ENCODE measurements around the gene TBC1D17.
A peak's percentile ranks its signal among the peaks of the same experiment; 100 is the strongest.

TBC1D17 gene

GRCh38 chr19:49879243-49879963 is 1.9 kb downstream of the TBC1D17 start:
- DNase-seq, result no peak

- DNase-seq, result no peak
These were observed 2.8 kb downstream of the TBC1D17 start for GRCh38 chr19:49880162-49880869.

- DNase-seq, result no peak
These were observed 3.7 kb downstream of the TBC1D17 start for GRCh38 chr19:49881186-49881585.

- no peak for DNase-seq
These were observed 4.3 kb downstream of the TBC1D17 start for GRCh38 chr19:49881672-49882394.

- no peak for DNase-seq
These were observed 5.1 kb downstream of the TBC1D17 start for GRCh38 chr19:49882643-49883042.

- no peak for DNase-seq
These were observed 5.6 kb downstream of the TBC1D17 start for GRCh38 chr19:49883094-49883493.

- DNase-seq, result no peak
These were observed 6.6 kb downstream of the TBC1D17 start for GRCh38 chr19:49884109-49884508.

GRCh38 chr19:49884760-49885159 is 7.3 kb downstream of the TBC1D17 start:
- no peak for DNase-seq

GRCh38 chr19:49887037-49887664 is 9.6 kb downstream of the TBC1D17 start:
- no peak for DNase-seq

GRCh38 chr19:49887665-49888509 is 10.4 kb downstream of the TBC1D17 start:
- peak; percentile 56 for DNase-seq

- peak; percentile 83 for DNase-seq
These were observed 11.0 kb downstream of the TBC1D17 start for GRCh38 chr19:49888510-49888824.

GRCh38 chr19:49889038-49889686 is 11.7 kb downstream of the TBC1D17 start:
- DNase-seq, result no peak

- DNase-seq, result no peak
These were observed 12.3 kb downstream of the TBC1D17 start for GRCh38 chr19:49889687-49890348.

- peak; percentile 32 for DNase-seq
These were observed 13.1 kb downstream of the TBC1D17 start for GRCh38 chr19:49890349-49891311.

- DNase-seq, result no peak
These were observed 13.9 kb downstream of the TBC1D17 start for GRCh38 chr19:49891393-49891792.

GRCh38 chr19:49892716-49893115 is 15.2 kb downstream of the TBC1D17 start:
- DNase-seq, result no peak

- no peak for DNase-seq
These were observed 16.6 kb downstream of the TBC1D17 start for GRCh38 chr19:49894011-49894664.

- no peak for DNase-seq
These were observed 17.5 kb downstream of the TBC1D17 start for GRCh38 chr19:49894879-49895565.

Data from NCI-H1105 (cell line).